ENCODE measurements around the gene REV3L.
"Not testable (repeated sequence)": the region's sequence is repeated elsewhere in the genome, so short reads cannot be mapped to it uniquely, and the experiment has no call there.

The REV3L gene

DNA sequence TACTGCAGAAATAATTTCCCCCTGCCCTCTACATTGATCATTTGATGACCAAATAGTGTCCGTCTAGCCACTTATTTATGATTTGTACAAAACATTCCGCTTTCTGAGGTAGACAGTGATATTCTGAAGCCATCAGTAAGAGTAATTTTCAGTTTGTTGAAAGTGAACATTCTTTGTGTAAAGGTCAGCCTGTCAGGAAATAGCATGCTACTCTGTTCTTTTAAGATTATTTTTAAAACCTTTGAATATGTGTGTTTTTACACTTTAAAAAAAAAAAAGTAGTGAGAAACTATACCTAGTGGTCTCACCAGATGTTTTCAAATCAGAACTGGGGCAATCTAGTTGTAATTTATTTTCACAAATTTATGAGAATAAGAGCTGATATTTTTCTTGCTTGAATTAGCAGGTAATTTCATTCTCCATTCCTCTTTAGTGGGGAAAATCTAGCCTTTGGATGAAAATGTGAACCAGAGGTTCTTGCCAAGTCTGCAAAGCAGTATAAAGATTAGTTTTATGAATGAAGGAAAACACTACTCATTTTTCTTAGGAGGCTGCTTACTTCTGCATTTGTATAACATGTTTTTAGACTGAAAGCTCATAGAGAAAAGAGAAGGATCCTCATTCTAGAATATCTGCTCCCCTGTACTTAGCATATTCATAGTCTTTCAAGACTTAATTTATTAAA lies 12.1 kb upstream of the REV3L start:
- DNase-seq, result no peak

- DNase-seq, result no peak
Measured at GRCh38 chr6:111492499-111492898, 9.5 kb upstream of the REV3L start.

DNA sequence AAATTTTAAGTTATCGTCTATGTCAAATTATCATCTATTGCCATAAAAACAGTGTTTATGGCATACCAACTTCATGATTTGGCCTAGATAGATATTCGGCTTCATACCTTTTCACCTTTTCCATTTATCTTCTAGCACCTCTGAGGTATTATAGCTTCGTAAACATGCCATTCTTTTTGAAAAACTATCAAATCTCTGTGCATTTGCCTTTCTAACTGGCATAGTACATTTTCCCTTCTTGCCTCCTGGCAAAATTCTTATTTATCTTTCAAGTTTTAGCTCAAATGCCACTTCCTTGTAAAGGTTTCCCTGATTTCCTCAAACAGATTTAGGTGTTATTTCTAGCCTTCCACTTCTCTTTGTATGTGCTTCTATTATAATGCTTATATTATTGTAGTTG lies 7.0 kb upstream of the REV3L start:
- DNase-seq, result no peak

- no peak for DNase-seq
Measured at GRCh38 chr6:111487661-111488060, 4.6 kb upstream of the REV3L start.

- no peak for DNase-seq
Measured at GRCh38 chr6:111486921-111487320, 3.9 kb upstream of the REV3L start.

DNA sequence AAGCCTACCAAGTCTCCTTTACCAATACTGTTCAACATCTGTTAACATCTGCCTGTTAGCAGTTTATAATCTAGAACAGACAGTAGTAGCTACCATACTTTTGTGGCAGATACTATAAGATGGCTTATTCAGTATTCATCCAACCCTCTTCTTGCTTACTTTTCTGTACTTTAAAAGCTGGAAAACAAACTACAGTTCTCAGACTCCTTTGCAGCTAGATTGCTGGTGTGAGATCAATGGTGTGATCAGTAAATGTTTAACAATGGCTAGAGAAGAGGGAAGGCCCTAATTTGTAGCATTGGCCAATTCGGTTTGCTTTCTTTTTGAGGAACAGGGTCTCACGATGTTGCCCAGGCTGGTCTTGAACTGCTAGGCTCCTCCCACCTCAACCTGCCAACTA lies 3.5 kb upstream of the REV3L start:
- DNase-seq, result no peak

DNA sequence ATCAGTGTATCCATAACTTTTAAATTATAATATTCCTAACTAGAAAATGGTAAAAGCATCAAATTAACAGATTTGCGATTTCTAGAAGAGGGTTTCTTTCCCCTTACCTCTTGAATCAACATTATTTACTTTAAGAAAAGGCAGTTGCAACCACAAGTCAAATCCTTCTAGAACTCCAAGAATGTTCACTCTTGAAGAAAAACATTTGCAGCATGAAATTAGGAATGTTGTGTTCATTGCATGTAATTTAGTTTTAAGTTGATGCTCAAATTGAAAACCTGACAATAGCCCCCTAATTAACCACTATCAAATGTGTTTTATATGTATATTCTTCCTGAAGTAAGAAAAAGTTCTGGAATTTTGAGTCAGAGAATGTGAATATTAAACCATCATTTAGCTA lies 2.3 kb upstream of the REV3L start:
- DNase-seq, result no peak

GRCh38 chr6:111484633-111484930 lies 1.6 kb upstream of the REV3L start:
- peak; percentile 53 for DNase-seq

DNA sequence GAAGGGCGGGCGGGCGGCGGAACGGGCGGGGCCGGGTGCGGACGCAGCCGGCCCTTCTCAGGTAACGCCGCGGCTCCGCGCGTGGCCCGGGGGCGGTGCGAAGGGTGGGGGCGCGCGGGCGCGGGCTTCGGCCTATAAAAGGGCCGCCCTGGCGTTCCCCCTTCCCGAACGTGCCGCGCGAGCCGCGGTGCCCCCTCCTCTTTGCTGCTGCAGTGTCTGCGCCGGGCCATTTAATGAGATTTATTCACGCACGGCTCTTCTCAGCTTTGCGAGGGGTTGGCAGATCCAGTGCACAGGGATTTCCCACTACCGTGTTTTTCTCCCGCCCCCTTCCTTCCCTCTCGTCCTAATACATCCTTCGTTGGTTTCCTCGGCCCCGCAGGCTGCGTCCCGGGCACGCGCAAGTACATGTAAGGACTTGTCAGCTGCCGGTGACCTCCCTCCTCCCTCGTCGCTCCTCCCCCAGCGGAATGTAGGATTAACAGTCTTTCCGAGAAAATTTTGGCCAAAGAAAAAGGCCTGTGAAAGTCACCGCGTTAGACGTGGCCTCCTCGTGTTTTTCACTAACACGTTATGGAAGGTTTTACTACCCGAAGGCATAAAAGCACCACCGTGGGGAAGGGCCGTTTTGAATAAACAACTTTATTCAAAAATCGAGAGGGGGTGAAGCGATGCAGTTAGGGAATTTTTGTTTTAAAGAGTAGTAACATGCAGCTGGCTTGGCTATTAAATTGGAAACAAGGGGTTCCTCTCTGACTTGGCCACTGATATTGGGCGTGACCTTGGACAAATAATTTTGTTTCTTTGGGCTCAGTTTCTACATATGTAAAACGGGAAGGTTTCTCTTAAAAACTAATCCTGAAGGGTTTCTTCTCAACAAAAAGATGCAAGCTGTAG lies 966 bp upstream of the REV3L start:
- peak; percentile 93 for DNase-seq

- peak; percentile 78 for DNase-seq
Measured at GRCh38 chr6:111482188-111482958, 645 bp downstream of the REV3L start.

DNA sequence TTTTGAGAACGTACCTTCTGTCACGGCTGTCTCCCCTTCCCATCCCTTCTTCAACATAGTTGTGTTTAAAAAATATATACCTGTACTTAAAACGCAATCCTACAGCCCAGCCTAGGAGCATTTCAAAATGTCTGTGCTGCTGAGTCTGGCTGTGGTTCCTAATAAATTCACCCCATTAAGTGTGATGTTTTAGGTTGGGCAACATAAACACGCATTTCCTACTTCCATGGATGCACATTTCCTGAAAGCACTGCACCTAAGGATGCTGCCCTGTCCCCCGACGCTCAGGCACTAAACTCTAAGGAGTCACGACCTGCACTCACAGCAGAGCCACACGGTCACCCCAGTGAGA lies 1.2 kb downstream of the REV3L start:
- DNase-seq, result no peak

DNA sequence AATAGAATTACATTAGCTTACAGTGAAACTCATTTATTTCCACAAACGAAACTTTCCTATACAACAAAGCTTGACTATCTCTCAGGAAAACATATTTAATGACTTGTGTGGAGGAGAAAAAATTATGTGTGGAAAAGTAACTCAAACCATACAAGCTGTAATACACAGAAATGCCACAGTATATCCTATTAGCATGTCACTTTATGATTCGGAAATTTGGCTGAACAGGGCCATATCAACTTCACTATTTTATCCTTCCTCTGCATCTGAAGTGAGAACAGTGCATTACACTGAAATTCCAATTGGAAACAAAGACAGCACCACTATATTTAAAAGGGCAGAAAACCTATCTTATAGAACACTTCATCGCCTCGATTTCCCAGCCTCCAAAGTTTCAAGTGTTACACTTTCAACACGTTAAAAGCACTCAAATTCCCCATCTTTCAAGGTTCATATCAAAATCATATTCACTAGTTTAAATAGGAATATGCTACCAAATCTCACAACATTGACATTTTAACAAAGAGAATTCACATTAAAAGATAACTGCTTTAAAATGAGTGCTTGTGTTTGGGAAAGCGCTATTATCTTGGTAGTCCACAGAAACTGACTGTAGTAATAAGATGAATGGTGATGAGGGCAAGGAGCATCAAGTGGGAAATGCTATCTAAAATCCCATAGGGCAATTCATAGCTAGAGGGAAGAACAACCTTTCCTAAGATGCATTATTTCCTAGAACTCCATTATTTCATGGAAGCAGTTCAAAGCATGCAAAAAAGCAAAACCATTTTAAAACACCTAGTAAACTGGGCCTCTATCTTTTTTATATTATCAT lies 1.8 kb downstream of the REV3L start:
- peak; percentile 60 for DNase-seq

GRCh38 chr6:111478749-111479148 lies 4.3 kb downstream of the REV3L start:
- peak; percentile 57 for DNase-seq

GRCh38 chr6:111478064-111478476 lies 4.9 kb downstream of the REV3L start:
- DNase-seq, result no peak

DNA sequence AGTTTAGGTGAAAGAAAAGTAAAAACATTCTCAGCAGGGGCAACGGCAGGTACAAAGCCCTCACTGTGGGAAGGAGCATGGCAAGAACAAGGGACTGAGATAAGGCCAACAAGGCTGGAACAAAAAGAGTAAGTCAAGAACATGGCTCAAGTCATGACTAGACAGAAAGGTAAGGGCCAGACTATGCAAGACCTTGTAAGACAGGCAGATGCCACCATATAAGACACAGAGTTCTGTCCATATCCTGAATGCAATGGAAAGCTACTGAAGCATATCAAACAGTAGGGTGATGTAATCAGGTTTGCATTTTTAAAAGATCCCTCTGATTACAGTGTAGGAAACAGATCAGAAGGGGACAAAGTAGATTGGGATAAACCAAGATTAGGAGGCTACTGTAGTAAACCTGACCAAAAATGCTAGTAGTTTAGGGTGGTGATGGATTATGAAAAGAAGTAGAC lies 5.5 kb downstream of the REV3L start:
- DNase-seq, result no peak

- DNase-seq, result not testable (repeated sequence)
Measured at GRCh38 chr6:111476061-111476460, 7.0 kb downstream of the REV3L start.

- DNase-seq, result no peak
Measured at GRCh38 chr6:111474771-111475170, 8.2 kb downstream of the REV3L start.

DNA sequence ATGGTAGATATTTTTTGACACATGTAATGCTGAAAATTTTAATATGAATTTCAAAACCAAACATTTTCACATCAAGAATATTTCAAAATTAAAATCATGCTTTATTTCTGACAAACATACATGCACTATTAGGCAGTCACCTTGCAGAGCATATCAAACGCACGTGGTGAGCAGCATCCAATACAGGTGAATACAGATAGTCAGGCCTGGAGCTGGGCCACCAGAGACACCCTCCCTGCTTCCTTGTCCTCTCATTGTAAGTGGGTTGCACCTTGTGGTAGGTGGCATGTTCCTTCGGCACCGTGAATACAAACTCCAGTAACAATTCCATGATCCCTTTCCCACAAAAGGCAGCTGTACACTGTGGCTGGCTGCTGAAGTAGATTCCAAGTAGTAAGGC lies 8.9 kb downstream of the REV3L start:
- no peak for DNase-seq

DNA sequence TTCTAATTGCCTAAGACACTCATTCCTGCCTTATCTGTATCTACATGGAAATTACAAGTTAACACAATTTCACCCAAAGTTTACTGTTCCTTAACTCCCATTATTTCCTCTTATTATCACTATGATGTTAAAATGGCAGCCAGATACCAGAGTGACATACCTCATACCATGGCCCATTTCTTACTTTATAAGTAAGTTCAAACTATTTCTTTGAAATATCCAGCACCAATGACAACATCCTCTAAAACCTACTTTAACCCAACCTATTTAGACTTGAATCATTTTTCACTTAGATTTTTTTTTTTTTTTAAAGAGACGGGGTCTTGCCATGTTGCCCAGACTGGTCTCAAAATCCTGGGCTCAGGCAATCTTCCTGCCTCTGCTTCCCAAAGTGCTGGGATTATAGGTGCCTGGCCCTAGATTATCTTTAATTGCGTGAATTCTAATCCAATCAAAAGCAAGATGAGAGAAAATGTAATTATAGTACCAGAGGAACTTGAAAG lies 10.0 kb downstream of the REV3L start:
- DNase-seq, result no peak

- no peak for DNase-seq
Measured at GRCh38 chr6:111471958-111472357, 11.1 kb downstream of the REV3L start.

DNA sequence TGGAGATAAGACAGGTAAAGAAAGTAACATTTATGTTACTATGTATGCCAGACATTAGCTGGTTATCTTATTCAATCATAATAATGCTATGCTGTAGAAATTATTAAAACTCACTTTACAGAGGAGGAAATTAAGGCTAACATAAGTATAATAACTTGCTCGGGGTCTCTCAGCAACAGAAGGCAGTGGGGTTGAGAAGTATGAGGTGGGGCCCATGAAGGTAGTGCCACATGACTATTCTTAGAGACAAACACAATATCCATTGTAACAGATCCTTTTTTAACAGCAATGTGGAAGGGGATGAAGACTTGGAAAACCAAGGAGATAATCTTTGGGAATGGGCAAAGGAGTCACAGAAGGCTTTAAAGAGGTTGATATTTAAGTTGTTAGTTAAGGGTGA lies 11.5 kb downstream of the REV3L start:
- no peak for DNase-seq

DNA sequence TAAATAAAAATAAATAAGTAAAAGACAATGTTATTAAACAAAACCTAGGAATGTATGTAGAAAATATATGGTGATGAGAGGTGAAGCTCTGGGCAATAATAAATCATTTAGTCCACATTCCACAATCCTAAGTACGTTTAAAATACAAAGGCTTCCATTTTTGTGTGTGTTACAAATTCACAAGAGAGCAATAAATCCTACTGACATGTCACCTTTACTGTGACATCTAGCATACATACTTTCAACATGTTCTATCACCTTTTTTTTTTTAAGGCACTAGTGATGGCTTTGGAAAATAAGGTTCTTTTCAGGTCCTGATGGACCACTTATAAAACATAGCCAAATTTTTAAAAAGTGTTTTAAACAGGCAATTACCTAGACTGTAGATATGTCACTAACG lies 12.0 kb downstream of the REV3L start:
- DNase-seq, result no peak

DNA sequence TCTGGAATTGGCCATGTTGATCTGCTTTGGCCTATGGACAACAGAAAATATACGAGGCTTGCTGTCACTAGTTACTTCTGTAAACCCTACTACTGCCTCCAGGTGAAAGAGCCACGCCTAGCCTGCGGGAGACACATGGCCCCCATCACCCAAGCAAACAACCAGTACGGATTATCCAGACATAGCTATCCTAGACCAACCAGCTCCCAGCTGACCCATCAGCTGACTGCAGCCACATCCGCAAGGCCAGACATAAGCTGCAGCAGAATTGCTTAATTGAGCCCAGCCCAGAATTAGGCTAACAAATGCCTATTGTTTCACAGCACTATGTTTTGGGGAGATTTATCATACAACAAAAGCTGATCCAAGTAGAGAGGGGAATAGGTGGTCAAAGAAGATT lies 13.5 kb downstream of the REV3L start:
- DNase-seq, result no peak

Measured in NCI-H1105 treated with DMSO at 0.1 percent for 48 hours (cell line).